DOHH2 (cell line): Measurements from ENCODE around the gene GNLY.

Experiments used
- H3F3A ChIP-seq: fragments of 200-600 bp; sonication (generic), shearing (Covaris generic); 2 replicates; pipeline ENCODE4 v1.6.0; 2016; ENCODE audit warnings: antibody characterized with exemption, mild to moderate bottlenecking; ENCODE audit not compliant: control insufficient read depth, insufficient read depth
- H3K27ac ChIP-seq: fragments of 200-600 bp; sonication (generic); 2 replicates; pipeline ENCODE4 v1.5.1; 2014; ENCODE audit warnings: low read depth, mild to moderate bottlenecking, low read length, moderate library complexity
- H3K27me3 ChIP-seq: fragments of 200-600 bp; sonication (generic); 2 replicates; pipeline ENCODE4 v1.6.1; 2014; ENCODE audit warnings: mild to moderate bottlenecking, low read length, mixed read lengths; ENCODE audit not compliant: control insufficient read depth
- H3K36me3 ChIP-seq: fragments of 200-600 bp; sonication (generic); 2 replicates; pipeline ENCODE4 v1.6.1; 2014; ENCODE audit warnings: mild to moderate bottlenecking, low read length, moderate library complexity, mixed read lengths; ENCODE audit not compliant: control insufficient read depth
- H3K4me1 ChIP-seq: fragments of 200-600 bp; sonication (generic); 2 replicates; pipeline ENCODE4 v1.6.1; 2014; ENCODE audit warnings: mild to moderate bottlenecking, low read length, mixed read lengths; ENCODE audit not compliant: control insufficient read depth
- H3K4me2 ChIP-seq: fragments of 200-600 bp; sonication (generic); 2 replicates; pipeline ENCODE4 v1.6.0; 2014; ENCODE audit warnings: mild to moderate bottlenecking, low read length, moderate library complexity
- H3K4me3 ChIP-seq: fragments of 200-600 bp; sonication (generic); 2 replicates; pipeline ENCODE4 v1.5.1; 2014; ENCODE audit warnings: mild to moderate bottlenecking, low read length, mixed read lengths
- H3K79me2 ChIP-seq: fragments of 200-600 bp; sonication (generic); 2 replicates; pipeline ENCODE4 v1.6.1; 2014; ENCODE audit warnings: mild to moderate bottlenecking, low read length, mixed read lengths; ENCODE audit not compliant: control insufficient read depth
- H3K9me2 ChIP-seq: fragments of 200-600 bp; sonication (generic); replicated peaks from 2 replicates; pipeline ENCODE4 v1.6.1; 2014; ENCODE audit warnings: mild to moderate bottlenecking, low read length, mixed read lengths; ENCODE audit not compliant: control insufficient read depth
- H3K9me3 ChIP-seq: fragments of 200-600 bp; sonication (generic); 2 replicates; pipeline ENCODE4 v1.6.1; 2014; ENCODE audit warnings: antibody characterized with exemption, low read length, mixed read lengths; ENCODE audit not compliant: control insufficient read depth, insufficient read depth
- H4K20me1 ChIP-seq: fragments of 200-600 bp; sonication (generic); 2 replicates; pipeline ENCODE4 v1.6.0; 2014; ENCODE audit warnings: low read depth, mild to moderate bottlenecking, antibody characterized with exemption, low read length, moderate library complexity; ENCODE audit not compliant: control insufficient read depth, insufficient read depth
- CTCF ChIP-seq: fragments of 200-600 bp; sonication (generic); IDR thresholded peaks from one replicate; pipeline ENCODE4 v1.5.1; 2014; ENCODE audit warnings: antibody characterized with exemption, mild to moderate bottlenecking, low read depth, low read length; ENCODE audit not compliant: poor library complexity, severe bottlenecking
- EZH2phosphoT487 ChIP-seq: fragments of 200-600 bp; sonication (generic); IDR thresholded peaks from 2 replicates; pipeline ENCODE4 v1.6.1; 2017; ENCODE audit warnings: borderline replicate concordance, mild to moderate bottlenecking, antibody characterized with exemption, low read length, moderate library complexity, mixed read lengths

Gene GNLY

GRCh38 chr2:85743304-85743978 lies 49.3 kb downstream of the GNLY start:
- no peak overlapping the region for H3K4me3 ChIP-seq
- no peaks in the 10 kb centered on the region for H3K9me2 ChIP-seq
- TF ChIP-seq CTCF (no peak), EZH2phosphoT487 (no peak)
- no peak overlapping the region for H3K27ac ChIP-seq
- H3K36me3 ChIP-seq = no peaks in the 10 kb centered on the region
- H3F3A ChIP-seq = peaks cover 4% of the 10 kb centered on the region
- peaks cover 26% of the 10 kb centered on the region for H3K27me3 ChIP-seq
- H4K20me1 ChIP-seq = no peaks in the 10 kb centered on the region
- H3K79me2 ChIP-seq = no peaks in the 10 kb centered on the region
- H3K4me2 ChIP-seq = no peak overlapping the region
- peaks cover 9% of the 10 kb centered on the region for H3K4me1 ChIP-seq
- no peaks in the 10 kb centered on the region for H3K9me3 ChIP-seq

- Histone ChIP-seq H4K20me1 (no peaks in the 10 kb centered on the region), H3F3A (peaks cover 5% of the 10 kb centered on the region), H3K27me3 (peaks cover 26% of the 10 kb centered on the region), H3K36me3 (no peaks in the 10 kb centered on the region), H3K9me3 (no peaks in the 10 kb centered on the region), H3K79me2 (no peaks in the 10 kb centered on the region), H3K4me3 (no peak overlapping the region), H3K27ac (no peak overlapping the region), H3K4me2 (no peak overlapping the region), H3K9me2 (no peaks in the 10 kb centered on the region), H3K4me1 (peaks cover 15% of the 10 kb centered on the region)
- no peak for TF ChIP-seq EZH2phosphoT487
- no peak for TF ChIP-seq CTCF
Measured at GRCh38 chr2:85744055-85744454, 49.9 kb downstream of the GNLY start.

- no peaks in the 10 kb centered on the region for H3K36me3 ChIP-seq
- H3K4me3 ChIP-seq = no peak overlapping the region
- H3F3A ChIP-seq = peaks cover 5% of the 10 kb centered on the region
- TF ChIP-seq EZH2phosphoT487 (no peak), CTCF (no peak)
- H3K9me3 ChIP-seq = no peaks in the 10 kb centered on the region
- H3K4me2 ChIP-seq = no peak overlapping the region
- no peak overlapping the region for H3K27ac ChIP-seq
- H4K20me1 ChIP-seq = no peaks in the 10 kb centered on the region
- H3K27me3 ChIP-seq = peaks cover 26% of the 10 kb centered on the region
- H3K79me2 ChIP-seq = no peaks in the 10 kb centered on the region
- peaks cover 18% of the 10 kb centered on the region for H3K4me1 ChIP-seq
- H3K9me2 ChIP-seq = no peaks in the 10 kb centered on the region
Measured at GRCh38 chr2:85744741-85745601, 50.8 kb downstream of the GNLY start.
